Measurements from ENCODE around the gene USP7.

The USP7 gene

GRCh38 chr16:8950580-8951077, 13.1 kb downstream of the USP7 start:
- DNase-seq: no peak

- no peak for DNase-seq
Observed at GRCh38 chr16:8949536-8950418, 13.9 kb downstream of the USP7 start.

GRCh38 chr16:8948831-8949230, 14.9 kb downstream of the USP7 start:
- DNase-seq: no peak

GRCh38 chr16:8948069-8948593, 15.6 kb downstream of the USP7 start:
- no peak for DNase-seq

GRCh38 chr16:8946544-8946943, 17.2 kb downstream of the USP7 start:
- no peak for DNase-seq

- DNase-seq: no peak
Observed at GRCh38 chr16:8945626-8946296, 17.9 kb downstream of the USP7 start.

- DNase-seq: no peak
Observed at GRCh38 chr16:8943966-8944759, 19.5 kb downstream of the USP7 start.

GRCh38 chr16:8943001-8943763, 20.5 kb downstream of the USP7 start:
- no peak for DNase-seq

GRCh38 chr16:8941718-8942344, 21.9 kb downstream of the USP7 start:
- DNase-seq: no peak

GRCh38 chr16:8937803-8938202, 25.9 kb downstream of the USP7 start:
- DNase-seq: no peak

GRCh38 chr16:8936421-8936820, 27.3 kb downstream of the USP7 start:
- peak; percentile 75 for DNase-seq

- peak; percentile 19 for DNase-seq
Observed at GRCh38 chr16:8935989-8936388, 27.7 kb downstream of the USP7 start.

- DNase-seq: no peak
Observed at GRCh38 chr16:8934601-8935000, 29.1 kb downstream of the USP7 start.

GRCh38 chr16:8931859-8932258, 31.8 kb downstream of the USP7 start:
- peak; percentile 55 for DNase-seq

GRCh38 chr16:8929086-8929748, 34.5 kb downstream of the USP7 start:
- DNase-seq: no peak

- DNase-seq: no peak
Observed at GRCh38 chr16:8928467-8928957, 35.2 kb downstream of the USP7 start.

- no peak for DNase-seq
Observed at GRCh38 chr16:8926827-8927226, 36.9 kb downstream of the USP7 start.

GRCh38 chr16:8925455-8925854, 38.3 kb downstream of the USP7 start:
- DNase-seq: no peak

- no peak for DNase-seq
Observed at GRCh38 chr16:8924214-8924613, 39.5 kb downstream of the USP7 start.

- DNase-seq: no peak
Observed at GRCh38 chr16:8923199-8923598, 40.5 kb downstream of the USP7 start.

Measured in CD4-positive, alpha-beta T cell treated with Interleukin-10 for 1 hour (primary cell).